Smooth muscle cell (in vitro differentiated cells): ENCODE measurements around the gene IQCH. TPM values are rescaled to one million over a fixed set of nuclear protein-coding genes. Genes with fewer than 3 reads are reported as not detected.
A peak's percentile ranks its signal among the peaks of the same experiment; 100 is the strongest.

Experiments used
- DNase-seq: peaks from one replicate; lab custom pipeline; 2025; ENCODE audit not compliant: unreplicated experiment; lab: John Stamatoyannopoulos, UW
- H2AFZ ChIP-seq: fragments of 200-600 bp; sonication (generic); 2 replicates; pipeline ENCODE4 v1.6.0; 2016; ENCODE audit warnings: antibody characterized with exemption, low read depth, mild to moderate bottlenecking
- H3F3A ChIP-seq: fragments of 200-600 bp; sonication (generic); 2 replicates; pipeline ENCODE4 v1.6.0; 2017; ENCODE audit warnings: antibody characterized with exemption, low read depth
- H3K27ac ChIP-seq: fragments of 200-600 bp; sonication (generic); 2 replicates; pipeline ENCODE4 v1.5.1; 2016; ENCODE audit warnings: low read depth, mild to moderate bottlenecking
- H3K27me3 ChIP-seq: fragments of 200-600 bp; sonication (generic); 2 replicates; pipeline ENCODE4 v1.6.1; 2016; ENCODE audit warnings: low read depth, mild to moderate bottlenecking
- H3K36me3 ChIP-seq: fragments of 200-600 bp; sonication (generic); 2 replicates; pipeline ENCODE4 v1.5.1; 2016; ENCODE audit warnings: low read depth
- H3K4me1 ChIP-seq: fragments of 200-600 bp; sonication (generic); 2 replicates; pipeline ENCODE4 v1.5.1; 2016; ENCODE audit warnings: low read depth
- H3K4me2 ChIP-seq: fragments of 200-600 bp; sonication (generic); 2 replicates; pipeline ENCODE4 v1.6.0; 2016; ENCODE audit warnings: mild to moderate bottlenecking
- H3K4me3 ChIP-seq: fragments of 200-600 bp; sonication (generic); 2 replicates; pipeline ENCODE4 v1.5.1; 2016; ENCODE audit warnings: mild to moderate bottlenecking
- H3K79me2 ChIP-seq: fragments of 200-600 bp; sonication (generic); 2 replicates; pipeline ENCODE4 v1.6.0; 2016; ENCODE audit warnings: low read depth, mild to moderate bottlenecking
- H3K9ac ChIP-seq: fragments of 200-600 bp; sonication (generic); 2 replicates; pipeline ENCODE4 v1.6.0; 2016; ENCODE audit warnings: low read depth
- H3K9me3 ChIP-seq: fragments of 200-600 bp; sonication (generic); replicated peaks from 2 replicates; pipeline ENCODE4 v1.5.1; 2016; ENCODE audit warnings: low read depth
- H4K20me1 ChIP-seq: fragments of 200-600 bp; sonication (generic); 2 replicates; pipeline ENCODE4 v1.6.0; 2016; ENCODE audit warnings: low read depth
- CTCF ChIP-seq: fragments of 200-600 bp; sonication (generic); IDR thresholded peaks from 2 replicates; pipeline ENCODE4 v1.5.1; 2017; ENCODE audit warnings: borderline replicate concordance, mild to moderate bottlenecking, antibody characterized with exemption; ENCODE audit not compliant: insufficient read depth, poor library complexity, severe bottlenecking
- WGBS: methylation state at CpG from one replicate; pipeline ENCODE4 v1.1.7; 2016; ENCODE audit warnings: low lambda C conversion rate; 5-methylcytosine and 5-hydroxymethylcytosine counted together
- polyA plus RNA-seq: library from polyadenylated mRNA; unstranded; fragments of >200 nt; fragmentation: Nextera tagmentation; extraction: Ambion mirVana; gene quantifications from 2 replicates; pipeline ENCODE4 v1.2.1, GENCODE V29; 2016
- total RNA-seq: library from RNA; depleted of rRNA; stranded (reverse); fragments of >200 nt; gene quantifications from 2 replicates; pipeline ENCODE4 v1.2.3, GENCODE V29; 2014

Gene IQCH
- total RNA-seq (2.9 and 3.2 TPM in 2 replicates), polyA plus RNA-seq (0.34 and 0.86 TPM in 2 replicates)

GRCh38 chr15:67254238-67255175 is at the start of gene IQCH, which contains the start of gene AAGAB:
Gene IQCH, plus strand, starts transcription at chr15:67254786. Its CDS starts 111 bp downstream, at chr15:67254897.
Gene AAGAB, minus strand, starts transcription at chr15:67254661. Its CDS starts 30 bp downstream, at chr15:67254631.
- Histone ChIP-seq H3K4me3 (peak within 1 kb of the TSS; percentile 83), H3F3A (no peaks in the 10 kb centered on the region), H3K9ac (peak within 1 kb of the TSS; percentile 99), H3K4me2 (peak within 1 kb of the TSS; percentile 97), H3K27ac (peak within 1 kb of the TSS; percentile 98), H3K9me3 (no peaks in the 10 kb centered on the region), H3K4me1 (peaks cover 7% of the 10 kb centered on the region), H4K20me1 (peaks cover 25% of the 10 kb centered on the region), H3K79me2 (peaks cover 44% of the 10 kb centered on the region), H3K36me3 (no peaks in the 10 kb centered on the region), H2AFZ (peak within 1 kb of the TSS; percentile 92), H3K27me3 (no peaks in the 10 kb centered on the region)
- TF ChIP-seq CTCF, result no peak
- DNase-seq, result peak; percentile 95
- WGBS, result 1% methylated on average over 59 of the region's 76 CpGs

GRCh38 chr15:67207555-67208207 is 46.9 kb upstream of the IQCH start:
- DNase-seq, result no peak
- no peak for TF ChIP-seq CTCF
- no peak overlapping the region for H2AFZ ChIP-seq
- no peaks in the 10 kb centered on the region for H4K20me1 ChIP-seq
- no peak overlapping the region for H3K4me3 ChIP-seq
- H3F3A ChIP-seq, result no peaks in the 10 kb centered on the region
- H3K9ac ChIP-seq, result no peak overlapping the region
- peaks cover 22% of the 10 kb centered on the region for H3K36me3 ChIP-seq
- H3K4me1 ChIP-seq, result no peaks in the 10 kb centered on the region
- no peaks in the 10 kb centered on the region for H3K9me3 ChIP-seq
- H3K27me3 ChIP-seq, result no peaks in the 10 kb centered on the region
- WGBS, result 81% methylated on average over 3 of the region's 3 CpGs
- no peak overlapping the region for H3K4me2 ChIP-seq
- no peaks in the 10 kb centered on the region for H3K79me2 ChIP-seq
- H3K27ac ChIP-seq, result no peak overlapping the region

GRCh38 chr15:67208396-67208795 is 46.2 kb upstream of the IQCH start:
- H3K27me3 ChIP-seq, result no peaks in the 10 kb centered on the region
- H3K4me2 ChIP-seq, result no peak overlapping the region
- 75% methylated on average over 2 of the region's 2 CpGs for WGBS
- H3K36me3 ChIP-seq, result peaks cover 24% of the 10 kb centered on the region
- no peaks in the 10 kb centered on the region for H3K9me3 ChIP-seq
- H3K9ac ChIP-seq, result no peak overlapping the region
- no peak overlapping the region for H3K4me3 ChIP-seq
- TF ChIP-seq CTCF, result no peak
- H4K20me1 ChIP-seq, result no peaks in the 10 kb centered on the region
- H3F3A ChIP-seq, result no peaks in the 10 kb centered on the region
- no peak for DNase-seq
- H3K4me1 ChIP-seq, result no peaks in the 10 kb centered on the region
- no peaks in the 10 kb centered on the region for H3K79me2 ChIP-seq
- H2AFZ ChIP-seq, result no peak overlapping the region
- no peak overlapping the region for H3K27ac ChIP-seq
